GM12878 (cell line): ENCODE data around the gene DMBX1.

ENCODE experiments used
- CTCF ChIP-seq, 3 experiments: IDR thresholded peaks in 2 of 3; conservative IDR thresholded peaks in 1 of 3; 2 replicates each; pipeline ENCODE4 v1.5.1; 2011; ENCODE audit warnings: low read depth in 3 of 3, low read length in 3 of 3, mild to moderate bottlenecking in 3 of 3, control low read depth in 2 of 3, moderate library complexity in 2 of 3, inconsistent platforms in 1 of 3, mixed read lengths in 1 of 3; ENCODE audit not compliant: control insufficient read depth in 2 of 3, insufficient read depth in 1 of 3; ENCODE audit errors: extremely low read depth in 1 of 3
- EZH2 ChIP-seq: IDR thresholded peaks from 2 replicates; pipeline ENCODE4 v1.6.1; 2012; ENCODE audit warnings: low read depth, mild to moderate bottlenecking, control low read depth, inconsistent platforms, low read length, borderline replicate concordance; ENCODE audit not compliant: control insufficient read depth
- FOXM1 ChIP-seq: IDR thresholded peaks from 2 replicates; pipeline ENCODE4 v1.6.1; 2012; ENCODE audit warnings: low read depth, mild to moderate bottlenecking, inconsistent platforms, low read length, moderate library complexity
- LARP7 ChIP-seq: fragments of 450-650 bp; IDR thresholded peaks from 2 replicates; pipeline ENCODE4 v1.6.1; 2017; ENCODE audit warnings: mild to moderate bottlenecking
- NFYB ChIP-seq: IDR thresholded peaks from 2 replicates; pipeline ENCODE4 v1.6.1; 2011; ENCODE audit warnings: low read depth, mild to moderate bottlenecking, low read length, improper control_type of control experiment, moderate library complexity; ENCODE audit not compliant: insufficient read depth
- POLR2A ChIP-seq: IDR thresholded peaks from 2 replicates; pipeline ENCODE4 v1.6.1; 2011; ENCODE audit warnings: low read depth, mild to moderate bottlenecking, low read length
- POLR2AphosphoS5 ChIP-seq: IDR thresholded peaks from 2 replicates; pipeline ENCODE4 v1.6.1; 2011; ENCODE audit warnings: mild to moderate bottlenecking, low read length, inconsistent platforms
- REST ChIP-seq: IDR thresholded peaks from 2 replicates; pipeline ENCODE4 v1.6.1; 2012; ENCODE audit warnings: mild to moderate bottlenecking, low read depth, low read length
- SP1 ChIP-seq: IDR thresholded peaks from one replicate; pipeline ENCODE4 v1.6.1; 2011; ENCODE audit warnings: low read depth, low read length
- SUZ12 ChIP-seq: fragments of 200-600 bp; sonication (generic); IDR thresholded peaks from one replicate; pipeline ENCODE4 v1.6.1; 2018; ENCODE audit warnings: antibody characterized with exemption, mild to moderate bottlenecking; ENCODE audit not compliant: unreplicated experiment
- ZBTB33 ChIP-seq: fragments of 450-650 bp; IDR thresholded peaks from 2 replicates; pipeline ENCODE4 v1.6.1; 2017; ENCODE audit warnings: mild to moderate bottlenecking
- ZZZ3 ChIP-seq: IDR thresholded peaks from 2 replicates; pipeline ENCODE4 v1.6.1; 2011; ENCODE audit warnings: low read depth; ENCODE audit not compliant: control insufficient read depth, insufficient read length

DNA sequence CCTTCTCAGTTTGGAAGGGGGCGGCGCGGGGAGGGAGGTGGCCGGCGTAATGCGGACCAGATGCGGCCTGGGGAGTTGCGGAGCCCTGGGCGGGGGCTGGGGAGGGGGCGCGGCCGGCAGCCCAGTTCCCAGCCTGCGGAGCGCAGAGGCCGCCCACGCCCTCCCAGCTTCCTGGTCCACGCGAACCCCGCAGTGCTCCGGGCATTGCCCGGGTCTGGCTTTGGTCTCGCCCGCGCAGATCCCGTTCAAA lies 695 bp downstream of the DMBX1 start:
- TF ChIP-seq CTCF (IDR thresholded peaks at IDR 0.05 in 2 of 3, conservative IDR thresholded peaks at IDR 0.05 in 1 of 3; ENCODE audit: control insufficient read depth in 2 of 3, extremely low read depth in 1 of 3, insufficient read depth in 1 of 3, low read depth in 3 of 3, low read length in 3 of 3) (no peak), LARP7 (no peak), ZZZ3 (no peak), SUZ12 (no peak), SP1 (no peak), POLR2AphosphoS5 (no peak), ZBTB33 (no peak), EZH2 (no peak), REST (no peak), NFYB (no peak), POLR2A (no peak), FOXM1 (no peak)
